Loucy (cell line): ENCODE results near the gene ZC3H18.

Experiments used
- EZH2phosphoT487 ChIP-seq: fragments of 200-600 bp; IDR thresholded peaks from 2 replicates; pipeline ENCODE4 v1.6.1; 2018; ENCODE audit warnings: antibody characterized with exemption, mild to moderate bottlenecking, moderate library complexity, borderline replicate concordance
- TF ChIP-seq, protein P1 (sequence below): fragments of 200-600 bp; sonication (generic); conservative IDR thresholded peaks from 2 replicates; pipeline ENCODE4 v1.5.1; 2014; ENCODE audit warnings: mild to moderate bottlenecking, antibody characterized with exemption, low read length

DNA sequence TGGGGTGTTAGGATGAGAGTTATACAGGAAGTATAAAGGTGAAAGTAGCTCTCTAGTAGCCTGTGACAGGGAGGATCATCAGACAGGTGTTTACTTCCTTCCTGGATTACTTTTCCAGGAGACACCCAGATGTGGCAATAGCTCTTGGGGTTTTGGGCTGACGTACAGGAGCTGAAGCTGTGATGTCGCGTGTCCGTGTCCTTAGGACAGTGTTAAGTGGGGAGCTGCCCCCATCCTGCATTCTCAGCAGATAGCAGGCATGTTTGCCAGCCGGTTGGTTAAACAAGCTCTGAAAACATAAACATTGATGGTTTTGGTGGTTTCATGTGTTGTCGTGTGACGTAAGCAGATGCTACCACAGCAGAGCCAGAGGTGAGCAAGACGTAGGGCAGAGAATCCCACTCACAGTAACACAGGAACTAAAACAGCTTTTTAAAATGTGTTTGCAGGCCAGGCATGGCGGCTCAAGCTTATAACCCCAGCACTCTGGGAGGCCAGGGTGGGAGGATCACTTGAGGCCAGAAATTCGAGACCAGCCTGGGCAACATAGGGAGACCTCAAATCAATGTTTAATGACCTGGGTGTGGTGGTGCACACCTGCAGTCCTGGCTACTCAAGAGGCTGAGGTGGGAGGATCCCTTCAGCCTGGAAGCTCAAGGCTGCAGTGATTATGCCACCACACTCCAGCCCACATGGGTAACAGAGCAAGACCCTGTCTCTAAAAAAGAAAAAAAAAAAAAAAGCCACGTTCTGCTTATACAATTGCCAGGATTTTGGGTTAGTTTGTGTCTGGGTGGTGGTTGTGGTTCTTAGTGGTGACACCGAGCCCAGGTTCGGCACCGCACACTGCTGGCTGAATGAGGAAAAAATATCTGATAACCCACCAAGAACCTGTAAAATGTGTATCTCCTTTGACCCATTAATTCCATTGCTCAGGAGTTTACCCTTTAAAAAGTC, 49.9 kb downstream of the ZC3H18 start:
- no peak for TF ChIP-seq EZH2phosphoT487
- TF ChIP-seq, protein P1, sequence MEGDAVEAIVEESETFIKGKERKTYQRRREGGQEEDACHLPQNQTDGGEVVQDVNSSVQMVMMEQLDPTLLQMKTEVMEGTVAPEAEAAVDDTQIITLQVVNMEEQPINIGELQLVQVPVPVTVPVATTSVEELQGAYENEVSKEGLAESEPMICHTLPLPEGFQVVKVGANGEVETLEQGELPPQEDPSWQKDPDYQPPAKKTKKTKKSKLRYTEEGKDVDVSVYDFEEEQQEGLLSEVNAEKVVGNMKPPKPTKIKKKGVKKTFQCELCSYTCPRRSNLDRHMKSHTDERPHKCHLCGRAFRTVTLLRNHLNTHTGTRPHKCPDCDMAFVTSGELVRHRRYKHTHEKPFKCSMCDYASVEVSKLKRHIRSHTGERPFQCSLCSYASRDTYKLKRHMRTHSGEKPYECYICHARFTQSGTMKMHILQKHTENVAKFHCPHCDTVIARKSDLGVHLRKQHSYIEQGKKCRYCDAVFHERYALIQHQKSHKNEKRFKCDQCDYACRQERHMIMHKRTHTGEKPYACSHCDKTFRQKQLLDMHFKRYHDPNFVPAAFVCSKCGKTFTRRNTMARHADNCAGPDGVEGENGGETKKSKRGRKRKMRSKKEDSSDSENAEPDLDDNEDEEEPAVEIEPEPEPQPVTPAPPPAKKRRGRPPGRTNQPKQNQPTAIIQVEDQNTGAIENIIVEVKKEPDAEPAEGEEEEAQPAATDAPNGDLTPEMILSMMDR, result no peak
